Measurements from ENCODE around the gene CCDC88B.

The CCDC88B gene

GRCh38 chr11:64395545-64396078 lies 55.6 kb downstream of the CCDC88B start:
- no peaks in the 10 kb centered on the region for H3K9me3 ChIP-seq (ENCODE audit: control insufficient read depth in 5 of 5, low read length in 5 of 5)
- H3K27ac ChIP-seq (ENCODE audit: low read depth, low read length) = no peak overlapping the region
- H3K9ac ChIP-seq (ENCODE audit: low read length in 5 of 5) = no peak overlapping the region
- peak overlapping the region in 2 of 5 donors; percentile 22 to 26 for H3K4me3 ChIP-seq (ENCODE audit: low read depth in 1 of 5, low read length in 5 of 5)
- no peaks in the 10 kb centered on the region for H3K36me3 ChIP-seq (ENCODE audit: control insufficient read depth in 5 of 5, insufficient read depth in 5 of 5, low read length in 5 of 5)
- H3K27me3 ChIP-seq (ENCODE audit: control insufficient read depth in 5 of 5, insufficient read depth in 4 of 5, low read length in 5 of 5) = no peaks in the 10 kb centered on the region
- H3K4me1 ChIP-seq (ENCODE audit: control insufficient read depth in 5 of 5, insufficient read depth in 5 of 5, low read length in 5 of 5) = peaks cover 5 to 39% (median 29%) of the 10 kb centered on the region in 5 donors

- no peaks in the 10 kb centered on the region for H3K9me3 ChIP-seq (ENCODE audit: control insufficient read depth in 5 of 5, low read length in 5 of 5)
- H3K36me3 ChIP-seq (ENCODE audit: control insufficient read depth in 5 of 5, insufficient read depth in 5 of 5, low read length in 5 of 5) = no peaks in the 10 kb centered on the region
- H3K27ac ChIP-seq (ENCODE audit: low read depth, low read length) = no peak overlapping the region
- H3K4me1 ChIP-seq (ENCODE audit: control insufficient read depth in 5 of 5, insufficient read depth in 5 of 5, low read length in 5 of 5) = peaks cover 5 to 40% (median 29%) of the 10 kb centered on the region in 5 donors
- H3K9ac ChIP-seq (ENCODE audit: low read length in 5 of 5) = no peak overlapping the region
- H3K4me3 ChIP-seq (ENCODE audit: low read depth in 1 of 5, low read length in 5 of 5) = peak overlapping the region in 1 of 5 donors; percentile 22
- H3K27me3 ChIP-seq (ENCODE audit: control insufficient read depth in 5 of 5, insufficient read depth in 4 of 5, low read length in 5 of 5) = no peaks in the 10 kb centered on the region
Observed at GRCh38 chr11:64396079-64396591, 56.1 kb downstream of the CCDC88B start.

GRCh38 chr11:64400102-64400501 lies 60.1 kb downstream of the CCDC88B start:
- Histone ChIP-seq H3K27ac (ENCODE audit: low read depth, low read length) (no peak overlapping the region), H3K27me3 (ENCODE audit: control insufficient read depth in 5 of 5, insufficient read depth in 4 of 5, low read length in 5 of 5) (peaks cover 0 to 2% (median 0%) of the 10 kb centered on the region in 5 donors), H3K4me1 (ENCODE audit: control insufficient read depth in 5 of 5, insufficient read depth in 5 of 5, low read length in 5 of 5) (peaks cover 5 to 27% (median 16%) of the 10 kb centered on the region in 5 donors), H3K9ac (ENCODE audit: low read length in 5 of 5) (no peak overlapping the region), H3K9me3 (ENCODE audit: control insufficient read depth in 5 of 5, low read length in 5 of 5) (peaks cover 0 to 3% (median 0%) of the 10 kb centered on the region in 5 donors), H3K36me3 (ENCODE audit: control insufficient read depth in 5 of 5, insufficient read depth in 5 of 5, low read length in 5 of 5) (no peaks in the 10 kb centered on the region), H3K4me3 (ENCODE audit: low read depth in 1 of 5, low read length in 5 of 5) (no peak overlapping the region)

- H3K27me3 ChIP-seq (ENCODE audit: control insufficient read depth in 5 of 5, insufficient read depth in 4 of 5, low read length in 5 of 5) = peaks cover 0 to 2% (median 0%) of the 10 kb centered on the region in 5 donors
- H3K4me1 ChIP-seq (ENCODE audit: control insufficient read depth in 5 of 5, insufficient read depth in 5 of 5, low read length in 5 of 5) = peaks cover 5 to 21% (median 15%) of the 10 kb centered on the region in 5 donors
- H3K9me3 ChIP-seq (ENCODE audit: control insufficient read depth in 5 of 5, low read length in 5 of 5) = peaks cover 0 to 3% (median 0%) of the 10 kb centered on the region in 5 donors
- H3K27ac ChIP-seq (ENCODE audit: low read depth, low read length) = no peak overlapping the region
- no peaks in the 10 kb centered on the region for H3K36me3 ChIP-seq (ENCODE audit: control insufficient read depth in 5 of 5, insufficient read depth in 5 of 5, low read length in 5 of 5)
- no peak overlapping the region for H3K4me3 ChIP-seq (ENCODE audit: low read depth in 1 of 5, low read length in 5 of 5)
- no peak overlapping the region for H3K9ac ChIP-seq (ENCODE audit: low read length in 5 of 5)
Observed at GRCh38 chr11:64400667-64401066, 60.7 kb downstream of the CCDC88B start.

- Histone ChIP-seq H3K9me3 (ENCODE audit: control insufficient read depth in 5 of 5, low read length in 5 of 5) (peaks cover 0 to 3% (median 0%) of the 10 kb centered on the region in 5 donors), H3K36me3 (ENCODE audit: control insufficient read depth in 5 of 5, insufficient read depth in 5 of 5, low read length in 5 of 5) (no peaks in the 10 kb centered on the region), H3K4me3 (ENCODE audit: low read depth in 1 of 5, low read length in 5 of 5) (no peak overlapping the region), H3K27me3 (ENCODE audit: control insufficient read depth in 5 of 5, insufficient read depth in 4 of 5, low read length in 5 of 5) (peaks cover 0 to 2% (median 0%) of the 10 kb centered on the region in 5 donors), H3K27ac (ENCODE audit: low read depth, low read length) (no peak overlapping the region), H3K9ac (ENCODE audit: low read length in 5 of 5) (no peak overlapping the region), H3K4me1 (ENCODE audit: control insufficient read depth in 5 of 5, insufficient read depth in 5 of 5, low read length in 5 of 5) (peaks cover 5 to 20% (median 12%) of the 10 kb centered on the region in 5 donors)
Observed at GRCh38 chr11:64401775-64402174, 61.8 kb downstream of the CCDC88B start.

GRCh38 chr11:64403106-64403505 lies 63.1 kb downstream of the CCDC88B start:
- Histone ChIP-seq H3K27me3 (ENCODE audit: control insufficient read depth in 5 of 5, insufficient read depth in 4 of 5, low read length in 5 of 5) (peaks cover 0 to 2% (median 0%) of the 10 kb centered on the region in 5 donors), H3K9me3 (ENCODE audit: control insufficient read depth in 5 of 5, low read length in 5 of 5) (peaks cover 0 to 3% (median 0%) of the 10 kb centered on the region in 5 donors), H3K36me3 (ENCODE audit: control insufficient read depth in 5 of 5, insufficient read depth in 5 of 5, low read length in 5 of 5) (no peaks in the 10 kb centered on the region), H3K27ac (ENCODE audit: low read depth, low read length) (no peak overlapping the region), H3K9ac (ENCODE audit: low read length in 5 of 5) (no peak overlapping the region), H3K4me3 (ENCODE audit: low read depth in 1 of 5, low read length in 5 of 5) (no peak overlapping the region), H3K4me1 (ENCODE audit: control insufficient read depth in 5 of 5, insufficient read depth in 5 of 5, low read length in 5 of 5) (peaks cover 6 to 20% (median 12%) of the 10 kb centered on the region in 5 donors)

GRCh38 chr11:64406221-64406946 lies 66.4 kb downstream of the CCDC88B start:
- Histone ChIP-seq H3K27ac (ENCODE audit: low read depth, low read length) (no peak overlapping the region), H3K4me3 (ENCODE audit: low read depth in 1 of 5, low read length in 5 of 5) (no peak overlapping the region), H3K27me3 (ENCODE audit: control insufficient read depth in 5 of 5, insufficient read depth in 4 of 5, low read length in 5 of 5) (peaks cover 0 to 8% (median 2%) of the 10 kb centered on the region in 5 donors), H3K9me3 (ENCODE audit: control insufficient read depth in 5 of 5, low read length in 5 of 5) (peaks cover 0 to 3% (median 0%) of the 10 kb centered on the region in 5 donors), H3K4me1 (ENCODE audit: control insufficient read depth in 5 of 5, insufficient read depth in 5 of 5, low read length in 5 of 5) (peaks cover 1 to 19% (median 3%) of the 10 kb centered on the region in 5 donors), H3K36me3 (ENCODE audit: control insufficient read depth in 5 of 5, insufficient read depth in 5 of 5, low read length in 5 of 5) (no peaks in the 10 kb centered on the region), H3K9ac (ENCODE audit: low read length in 5 of 5) (no peak overlapping the region)
